Measurements from ENCODE around the gene URGCP.

URGCP gene

GRCh38 chr7:43953071-43953470 lies 46.7 kb upstream of the URGCP start:
- Histone ChIP-seq H3K27me3 (ENCODE audit: insufficient read depth, low read length, poor library complexity) (no peaks in the 10 kb centered on the region), H2AFZ (ENCODE audit: low read depth, low read length) (no peak overlapping the region), H4K20me1 (ENCODE audit: insufficient read depth, low read length) (no peaks in the 10 kb centered on the region), H3K9ac (ENCODE audit: low read depth, low read length) (no peak overlapping the region), H3K36me3 (ENCODE audit: insufficient read depth, low read length) (peaks cover 27% of the 10 kb centered on the region), H3K9me3 (ENCODE audit: insufficient read depth, low read length, severe bottlenecking) (no peaks in the 10 kb centered on the region), H3K27ac (ENCODE audit: low read length) (no peak overlapping the region), H3K4me1 (ENCODE audit: insufficient read depth, low read length) (no peaks in the 10 kb centered on the region), H3K79me2 (ENCODE audit: insufficient read depth, low read length) (no peaks in the 10 kb centered on the region), H3K4me3 (ENCODE audit: low read depth in 1 of 2, low read length in 2 of 2) (no peak overlapping the region), H3K4me2 (ENCODE audit: insufficient read depth, low read length) (no peak overlapping the region)
- ATAC-seq (ENCODE audit: insufficient read depth, low read depth) = no peak; the same call in 2 of the 3 replicates
- no peak for DNase-seq
- TF ChIP-seq EZH2 (IDR thresholded peaks at IDR 0.05; ENCODE audit: borderline replicate concordance, low read depth, low read length, severe bottlenecking) = no peak
- TF ChIP-seq CTCF (IDR thresholded peaks at IDR 0.05; ENCODE audit: borderline replicate concordance, extremely low read depth, low read length, poor library complexity, severe bottlenecking) = no peak

GRCh38 chr7:43952028-43952427 lies 45.6 kb upstream of the URGCP start:
- Histone ChIP-seq H3K9me3 (ENCODE audit: insufficient read depth, low read length, severe bottlenecking) (no peaks in the 10 kb centered on the region), H2AFZ (ENCODE audit: low read depth, low read length) (no peak overlapping the region), H4K20me1 (ENCODE audit: insufficient read depth, low read length) (no peaks in the 10 kb centered on the region), H3K27me3 (ENCODE audit: insufficient read depth, low read length, poor library complexity) (no peaks in the 10 kb centered on the region), H3K36me3 (ENCODE audit: insufficient read depth, low read length) (peaks cover 27% of the 10 kb centered on the region), H3K79me2 (ENCODE audit: insufficient read depth, low read length) (no peaks in the 10 kb centered on the region), H3K27ac (ENCODE audit: low read length) (no peak overlapping the region), H3K4me3 (ENCODE audit: low read depth in 1 of 2, low read length in 2 of 2) (no peak overlapping the region), H3K9ac (ENCODE audit: low read depth, low read length) (no peak overlapping the region), H3K4me2 (ENCODE audit: insufficient read depth, low read length) (no peak overlapping the region), H3K4me1 (ENCODE audit: insufficient read depth, low read length) (no peaks in the 10 kb centered on the region)
- no peak for DNase-seq
- ATAC-seq (ENCODE audit: insufficient read depth, low read depth) = no peak
- TF ChIP-seq CTCF (IDR thresholded peaks at IDR 0.05; ENCODE audit: borderline replicate concordance, extremely low read depth, low read length, poor library complexity, severe bottlenecking) (no peak), EZH2 (IDR thresholded peaks at IDR 0.05; ENCODE audit: borderline replicate concordance, low read depth, low read length, severe bottlenecking) (no peak)

GRCh38 chr7:43944286-43944685 lies 37.9 kb upstream of the URGCP start:
- Histone ChIP-seq H2AFZ (ENCODE audit: low read depth, low read length) (no peak overlapping the region), H3K4me2 (ENCODE audit: insufficient read depth, low read length) (no peak overlapping the region), H3K79me2 (ENCODE audit: insufficient read depth, low read length) (no peaks in the 10 kb centered on the region), H3K27me3 (ENCODE audit: insufficient read depth, low read length, poor library complexity) (no peaks in the 10 kb centered on the region), H3K4me3 (ENCODE audit: low read depth in 1 of 2, low read length in 2 of 2) (no peak overlapping the region), H3K9me3 (ENCODE audit: insufficient read depth, low read length, severe bottlenecking) (no peaks in the 10 kb centered on the region), H3K4me1 (ENCODE audit: insufficient read depth, low read length) (no peaks in the 10 kb centered on the region), H3K36me3 (ENCODE audit: insufficient read depth, low read length) (no peaks in the 10 kb centered on the region), H3K27ac (ENCODE audit: low read length) (no peak overlapping the region), H4K20me1 (ENCODE audit: insufficient read depth, low read length) (no peaks in the 10 kb centered on the region), H3K9ac (ENCODE audit: low read depth, low read length) (no peak overlapping the region)
- DNase-seq (no peak), ATAC-seq (ENCODE audit: insufficient read depth, low read depth) (no peak)
- TF ChIP-seq CTCF (IDR thresholded peaks at IDR 0.05; ENCODE audit: borderline replicate concordance, extremely low read depth, low read length, poor library complexity, severe bottlenecking) (no peak), EZH2 (IDR thresholded peaks at IDR 0.05; ENCODE audit: borderline replicate concordance, low read depth, low read length, severe bottlenecking) (no peak)
